HepG2 (cell line): Measurements from ENCODE around the gene OGFR. TPM values are rescaled to one million over a fixed set of nuclear protein-coding genes. Genes with fewer than 3 reads are reported as not detected.
A peak's percentile ranks its signal among the peaks of the same experiment; 100 is the strongest.

Source experiments
- ARNTL ChIP-seq: sonication (generic); formaldehyde crosslinking; IDR thresholded peaks from 2 replicates; pipeline ENCODE4 v1.4.0; 2020; ENCODE audit warnings: mild to moderate bottlenecking, missing genetic modification reagents
- BORCS8-MEF2B ChIP-seq: sonication (generic); formaldehyde crosslinking; IDR thresholded peaks from 2 replicates; pipeline ENCODE4 v1.8.0; 2022; ENCODE audit warnings: mild to moderate bottlenecking, missing genetic modification reagents
- CC2D1A ChIP-seq: sonication (generic); formaldehyde crosslinking; IDR thresholded peaks from 2 replicates; pipeline ENCODE4 v1.8.1; 2023; ENCODE audit warnings: mild to moderate bottlenecking, missing genetic modification reagents
- GABPA ChIP-seq, 2 experiments: IDR thresholded peaks; 2 replicates each; pipeline ENCODE4 v1.6.1; 2011 to 2016; ENCODE audit warnings: low read depth in 2 of 2, low read length in 1 of 2, missing biosample characterization in 1 of 2, missing genetic modification characterization in 1 of 2
- MATR3 ChIP-seq: sonication (generic); formaldehyde crosslinking; IDR thresholded peaks from 2 replicates; pipeline ENCODE4 v1.4.0; 2020; ENCODE audit warnings: missing genetic modification reagents
- NR3C1 ChIP-seq: sonication (generic); formaldehyde crosslinking; IDR thresholded peaks from 2 replicates; pipeline ENCODE4 v1.4.0; 2020; ENCODE audit warnings: missing genetic modification reagents
- PRMT3 ChIP-seq: sonication (generic); formaldehyde crosslinking; IDR thresholded peaks from 2 replicates; pipeline ENCODE4 v1.8.1; 2022; ENCODE audit warnings: low read depth, mild to moderate bottlenecking, moderate library complexity, missing genetic modification reagents, borderline replicate concordance
- RFXAP ChIP-seq: sonication (generic); formaldehyde crosslinking; IDR thresholded peaks from 2 replicates; pipeline ENCODE4 v1.4.0; 2020; ENCODE audit warnings: missing genetic modification reagents, borderline replicate concordance
- RORA ChIP-seq: sonication (generic); formaldehyde crosslinking; IDR thresholded peaks from 2 replicates; pipeline ENCODE4 v1.5.0; 2020; ENCODE audit warnings: mild to moderate bottlenecking, missing genetic modification reagents, moderate library complexity
- SALL1 ChIP-seq: sonication (generic); formaldehyde crosslinking; IDR thresholded peaks from 2 replicates; pipeline ENCODE4 v1.8.0; 2022; ENCODE audit warnings: mild to moderate bottlenecking, missing genetic modification reagents
- SIN3A ChIP-seq: IDR thresholded peaks from 2 replicates; pipeline ENCODE4 v1.6.1; 2011; ENCODE audit warnings: low read depth, mild to moderate bottlenecking, control low read depth, low read length, borderline replicate concordance
- SIN3B ChIP-seq: fragments of 150-350 bp; IDR thresholded peaks from 2 replicates; pipeline ENCODE4 v1.6.1; 2014; ENCODE audit warnings: low read length
- TGIF2 ChIP-seq: IDR thresholded peaks from 2 replicates; pipeline ENCODE4 v1.6.1; 2016; ENCODE audit warnings: control low read depth, missing compliant biosample characterization
- ZFYVE20 ChIP-seq: sonication (generic); formaldehyde crosslinking; IDR thresholded peaks from 2 replicates; pipeline ENCODE4 v1.8.0; 2023; ENCODE audit warnings: low read depth, mild to moderate bottlenecking, moderate library complexity, missing genetic modification reagents, borderline replicate concordance
- ZMYM3 ChIP-seq: sonication (generic); formaldehyde crosslinking; IDR thresholded peaks from 2 replicates; pipeline ENCODE4 v1.5.1; 2020; ENCODE audit warnings: mild to moderate bottlenecking, missing genetic modification reagents
- ZNF607 ChIP-seq: sonication (generic); formaldehyde crosslinking; IDR thresholded peaks from 2 replicates; pipeline ENCODE4 v1.5.1; 2020; ENCODE audit warnings: missing genetic modification reagents, mild to moderate bottlenecking, borderline replicate concordance
- ZNF724P ChIP-seq: sonication (generic); formaldehyde crosslinking; IDR thresholded peaks from 2 replicates; pipeline ENCODE4 v1.8.0; 2022; ENCODE audit warnings: missing genetic modification reagents, borderline replicate concordance
- ZNF788 ChIP-seq: sonication (generic); formaldehyde crosslinking; IDR thresholded peaks from 2 replicates; pipeline ENCODE4 v1.5.0; 2020; ENCODE audit warnings: mild to moderate bottlenecking, missing genetic modification reagents, borderline replicate concordance
- polyA plus RNA-seq, 8 experiments: library from polyadenylated mRNA; depleted of rRNA in 3 of 8; stranded (reverse) in 7 of 8; unstranded in 1 of 8; fragments of >200 nt; fragmentation: Illumina TruSeq in 4 of 8; extraction: Trizol in 4 of 8; gene quantifications; 2 replicates each; pipeline versions ENCODE4 v1.2.1 to v1.2.3, GENCODE V29; 2011 to 2016; ENCODE audit warnings: low read depth in 4 of 8, missing spikeins in 1 of 8, mixed read lengths in 1 of 8; ENCODE audit not compliant: insufficient read depth in 1 of 8
- total RNA-seq, 5 experiments: library from RNA; depleted of rRNA; stranded (reverse); fragments of >200 nt; fragmentation: Illumina TruSeq; extraction: Trizol; gene quantifications; 2 replicates each; pipeline ENCODE4 v1.2.3, GENCODE V29; 2016; ENCODE audit warnings: low read depth in 1 of 5
- TF ChIP-seq, protein P1 (sequence below): sonication (generic); formaldehyde crosslinking; IDR thresholded peaks from 2 replicates; pipeline ENCODE4 v1.8.0; 2022; ENCODE audit warnings: missing genetic modification reagents, mild to moderate bottlenecking, borderline replicate concordance
- TF ChIP-seq, protein P2 (sequence below): sonication (generic); formaldehyde crosslinking; IDR thresholded peaks from 2 replicates; pipeline ENCODE4 v1.4.0; 2020; ENCODE audit warnings: missing genetic modification reagents
- TF ChIP-seq, protein P3 (sequence below): sonication (generic); formaldehyde crosslinking; IDR thresholded peaks from 2 replicates; pipeline ENCODE4 v1.5.0; 2020; ENCODE audit warnings: mild to moderate bottlenecking, low read depth, missing genetic modification reagents, borderline replicate concordance
- TF ChIP-seq, protein P4 (sequence below): sonication (generic); formaldehyde crosslinking; IDR thresholded peaks from 2 replicates; pipeline ENCODE4 v1.4.0; 2020; ENCODE audit warnings: missing genetic modification reagents
- TF ChIP-seq, protein P5 (sequence below): sonication (generic); formaldehyde crosslinking; IDR thresholded peaks from 2 replicates; pipeline ENCODE4 v1.8.1; 2023; ENCODE audit warnings: missing genetic modification reagents, mild to moderate bottlenecking, borderline replicate concordance
- TF ChIP-seq, protein P6 (sequence below): sonication (generic); formaldehyde crosslinking; IDR thresholded peaks from 2 replicates; pipeline ENCODE4 v1.5.0; 2020; ENCODE audit warnings: missing genetic modification reagents

Gene OGFR
- total and polyA plus RNA-seq, 2 of the 13 experiments (the other 11 are each of a cell fraction or from before 2014, with no cell fraction given): 47.7 to 81.8 TPM

DNA sequence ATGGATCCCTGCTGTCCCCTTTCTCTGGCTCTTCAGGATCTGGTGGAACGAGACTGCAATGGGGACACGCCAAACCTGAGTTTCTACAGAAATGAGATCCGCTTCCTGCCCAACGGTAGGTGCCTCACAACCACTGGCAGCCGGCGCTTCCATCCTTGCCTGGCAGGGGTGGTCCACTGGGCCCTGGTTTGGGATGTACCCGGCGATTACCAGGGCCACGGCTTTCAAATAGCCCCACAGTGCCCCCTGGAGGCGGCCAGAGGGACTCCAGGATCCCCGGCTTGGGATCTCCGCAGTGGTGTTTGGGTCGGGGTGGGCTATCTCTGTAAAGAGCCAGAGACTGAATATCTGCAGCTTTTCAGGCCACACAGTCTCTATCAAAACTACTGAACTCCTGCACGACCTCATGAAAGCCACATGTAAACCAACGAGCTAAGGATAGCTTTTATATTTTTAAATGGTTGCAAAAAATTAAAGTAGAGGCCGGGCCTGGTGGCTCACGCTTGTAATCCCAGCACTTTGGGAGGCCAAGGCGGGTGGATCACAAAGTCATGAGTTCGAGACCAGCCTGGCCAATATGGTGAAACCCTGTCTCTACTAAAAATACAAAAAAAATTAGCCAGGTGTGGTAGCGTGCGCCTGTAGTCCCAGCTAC is 3.7 kb downstream of the OGFR start (continued):
- TF ChIP-seq MATR3 (CRISPR knock-in tag): no peak
- no peak for TF ChIP-seq ZNF724P (CRISPR knock-in tag)
- TF ChIP-seq, protein P1, sequence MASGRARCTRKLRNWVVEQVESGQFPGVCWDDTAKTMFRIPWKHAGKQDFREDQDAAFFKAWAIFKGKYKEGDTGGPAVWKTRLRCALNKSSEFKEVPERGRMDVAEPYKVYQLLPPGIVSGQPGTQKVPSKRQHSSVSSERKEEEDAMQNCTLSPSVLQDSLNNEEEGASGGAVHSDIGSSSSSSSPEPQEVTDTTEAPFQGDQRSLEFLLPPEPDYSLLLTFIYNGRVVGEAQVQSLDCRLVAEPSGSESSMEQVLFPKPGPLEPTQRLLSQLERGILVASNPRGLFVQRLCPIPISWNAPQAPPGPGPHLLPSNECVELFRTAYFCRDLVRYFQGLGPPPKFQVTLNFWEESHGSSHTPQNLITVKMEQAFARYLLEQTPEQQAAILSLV: no peak
- TF ChIP-seq ZNF788 (CRISPR knock-in tag): peak; percentile 30; the same call in 1 of the 2 replicates
- TF ChIP-seq, protein P2, sequence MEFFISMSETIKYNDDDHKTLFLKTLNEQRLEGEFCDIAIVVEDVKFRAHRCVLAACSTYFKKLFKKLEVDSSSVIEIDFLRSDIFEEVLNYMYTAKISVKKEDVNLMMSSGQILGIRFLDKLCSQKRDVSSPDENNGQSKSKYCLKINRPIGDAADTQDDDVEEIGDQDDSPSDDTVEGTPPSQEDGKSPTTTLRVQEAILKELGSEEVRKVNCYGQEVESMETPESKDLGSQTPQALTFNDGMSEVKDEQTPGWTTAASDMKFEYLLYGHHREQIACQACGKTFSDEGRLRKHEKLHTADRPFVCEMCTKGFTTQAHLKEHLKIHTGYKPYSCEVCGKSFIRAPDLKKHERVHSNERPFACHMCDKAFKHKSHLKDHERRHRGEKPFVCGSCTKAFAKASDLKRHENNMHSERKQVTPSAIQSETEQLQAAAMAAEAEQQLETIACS: peak; percentile 32; the same call in 1 of the 2 replicates
- no peak for TF ChIP-seq NR3C1 (CRISPR knock-in tag)
- no peak for TF ChIP-seq SIN3A
- TF ChIP-seq ARNTL (CRISPR knock-in tag): no peak
- no peak for TF ChIP-seq ZNF607 (CRISPR knock-in tag)
- no peak for TF ChIP-seq PRMT3 (CRISPR knock-in tag)
- TF ChIP-seq TGIF2 (CRISPR knock-in tag): peak; percentile 19; the same call in 1 of the 2 replicates
- no peak for TF ChIP-seq RFXAP (CRISPR knock-in tag)
- TF ChIP-seq GABPA (IDR thresholded peaks at IDR 0.05; ENCODE audit: low read depth, low read length): no peak
- TF ChIP-seq GABPA (CRISPR knock-in tag; IDR thresholded peaks at IDR 0.05; ENCODE audit: low read depth): 0 out of 2 replicates have a peak, but pooled peaks have one; percentile 13
- TF ChIP-seq CC2D1A: no peak
- TF ChIP-seq, protein P3, sequence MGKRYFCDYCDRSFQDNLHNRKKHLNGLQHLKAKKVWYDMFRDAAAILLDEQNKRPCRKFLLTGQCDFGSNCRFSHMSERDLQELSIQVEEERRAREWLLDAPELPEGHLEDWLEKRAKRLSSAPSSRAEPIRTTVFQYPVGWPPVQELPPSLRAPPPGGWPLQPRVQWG (CRISPR knock-in tag): no peak
- TF ChIP-seq, protein P4, sequence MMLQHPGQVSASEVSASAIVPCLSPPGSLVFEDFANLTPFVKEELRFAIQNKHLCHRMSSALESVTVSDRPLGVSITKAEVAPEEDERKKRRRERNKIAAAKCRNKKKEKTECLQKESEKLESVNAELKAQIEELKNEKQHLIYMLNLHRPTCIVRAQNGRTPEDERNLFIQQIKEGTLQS (CRISPR knock-in tag): no peak
- TF ChIP-seq, protein P5, sequence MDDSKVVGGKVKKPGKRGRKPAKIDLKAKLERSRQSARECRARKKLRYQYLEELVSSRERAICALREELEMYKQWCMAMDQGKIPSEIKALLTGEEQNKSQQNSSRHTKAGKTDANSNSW: no peak
- TF ChIP-seq SIN3B: 0 out of 2 replicates have a peak, but pooled peaks have one; percentile 31
- TF ChIP-seq, protein P6, sequence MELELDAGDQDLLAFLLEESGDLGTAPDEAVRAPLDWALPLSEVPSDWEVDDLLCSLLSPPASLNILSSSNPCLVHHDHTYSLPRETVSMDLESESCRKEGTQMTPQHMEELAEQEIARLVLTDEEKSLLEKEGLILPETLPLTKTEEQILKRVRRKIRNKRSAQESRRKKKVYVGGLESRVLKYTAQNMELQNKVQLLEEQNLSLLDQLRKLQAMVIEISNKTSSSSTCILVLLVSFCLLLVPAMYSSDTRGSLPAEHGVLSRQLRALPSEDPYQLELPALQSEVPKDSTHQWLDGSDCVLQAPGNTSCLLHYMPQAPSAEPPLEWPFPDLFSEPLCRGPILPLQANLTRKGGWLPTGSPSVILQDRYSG: peak; percentile 56; the same call in 1 of the 2 replicates
- peak; percentile 49 for TF ChIP-seq SALL1
- no peak for TF ChIP-seq ZMYM3
- no peak for TF ChIP-seq ZFYVE20 (CRISPR knock-in tag)
- no peak; the same call in 1 of the 2 replicates for TF ChIP-seq BORCS8-MEF2B (CRISPR knock-in tag)
- no peak for TF ChIP-seq RORA
